AG09309 (cell line): ENCODE results near the gene CLTB.

Experiments used
- DNase-seq: peaks from one replicate; pipeline ENCODE4 v3.0.0-alpha.2; 2010; ENCODE audit warnings: low read depth
- H3K4me3 ChIP-seq: 2 replicates; pipeline ENCODE4 v1.5.1; 2011; ENCODE audit warnings: mild to moderate bottlenecking, low read depth, low read length, moderate library complexity; ENCODE audit not compliant: control insufficient read depth
- CTCF ChIP-seq: IDR thresholded peaks from 2 replicates; pipeline ENCODE4 v1.5.1; 2011; ENCODE audit warnings: mild to moderate bottlenecking, low read depth, low read length, inconsistent platforms; ENCODE audit not compliant: insufficient read depth, control insufficient read depth; ENCODE audit errors: missing control alignments

The CLTB gene

GRCh38 chr5:176355400-176356178 is 60.8 kb downstream of the CLTB start:
- DNase-seq, result no peak
- no peak for TF ChIP-seq CTCF
- no peak overlapping the region for H3K4me3 ChIP-seq

- DNase-seq, result no peak
- no peak overlapping the region for H3K4me3 ChIP-seq
- no peak for TF ChIP-seq CTCF
Measured at GRCh38 chr5:176353533-176353932, 62.8 kb downstream of the CLTB start.

GRCh38 chr5:176352116-176352878 is 64.0 kb downstream of the CLTB start:
- H3K4me3 ChIP-seq, result no peak overlapping the region
- DNase-seq, result no peak
- TF ChIP-seq CTCF, result no peak

- no peak overlapping the region for H3K4me3 ChIP-seq
- TF ChIP-seq CTCF, result no peak
- no peak for DNase-seq
Measured at GRCh38 chr5:176350416-176350815, 65.9 kb downstream of the CLTB start.

GRCh38 chr5:176342766-176343458 is 73.4 kb downstream of the CLTB start:
- H3K4me3 ChIP-seq, result no peak overlapping the region
- no peak for TF ChIP-seq CTCF
- no peak for DNase-seq
